Natural killer cell treated with Interleukin-12 subunit alpha and Interleukin-12 subunit beta and Interleukin-15 and Interleukin-18, amount 100 ng/mL, for 72 hours (primary cell): Measurements from ENCODE around the gene BCOR. TPM values are rescaled to one million over a fixed set of nuclear protein-coding genes. Genes with fewer than 3 reads are reported as not detected.

Experiments used
- ATAC-seq, 2 donors: fragments of 150-1000 bp; cut with Tn5 transposase in 1 of 2; sonication (Bioruptor Pico), chemical (Tn5 transposase) in 1 of 2; 2 replicates each; pipeline ENCODE4 v1.10.0; 2021
- DNase-seq: peaks from one replicate; pipeline ENCODE4 v3.0.0; 2022; ENCODE audit warnings: low spot score
- H3K27ac Mint-ChIP-seq, 2 donors: 1 replicate in 1 of 2; 2 replicates in 1 of 2; pipeline ENCODE4 v1.8.0; 2022; ENCODE audit warnings: mixed read lengths in 2 of 2, mild to moderate bottlenecking in 1 of 2, moderate library complexity in 1 of 2
- H3K27me3 Mint-ChIP-seq, 2 donors: 1 replicate in 1 of 2; 2 replicates in 1 of 2; pipeline ENCODE4 v1.8.0; 2022; ENCODE audit warnings: mixed read lengths in 2 of 2
- H3K36me3 Mint-ChIP-seq: one replicate; pipeline ENCODE4 v1.8.0; 2022; ENCODE audit warnings: mixed read lengths
- H3K4me1 Mint-ChIP-seq, 2 donors: 1 replicate in 1 of 2; 2 replicates in 1 of 2; pipeline ENCODE4 v1.8.0; 2022; ENCODE audit warnings: low read depth in 2 of 2, mixed read lengths in 2 of 2, mild to moderate bottlenecking in 1 of 2
- H3K4me3 Mint-ChIP-seq: one replicate; pipeline ENCODE4 v1.8.0; 2022; ENCODE audit warnings: mixed read lengths
- H3K9me3 Mint-ChIP-seq: 2 replicates; pipeline ENCODE4 v1.8.0; 2022; ENCODE audit warnings: mixed read lengths
- total RNA-seq, 2 donors: library from RNA; stranded (reverse); gene quantifications; one replicate each; pipeline ENCODE4 v1.2.3, GENCODE V29; 2022

Gene BCOR
- total RNA-seq, 2 donors from 2014 or later, result 52.3 to 56.7 TPM

- no peaks in the 10 kb centered on the region for H3K9me3 Mint-ChIP-seq
- peaks cover 41 to 44% of the 10 kb centered on the region in 2 donors for H3K4me1 Mint-ChIP-seq
- peaks cover 0 to 23% of the 10 kb centered on the region in 2 donors for H3K27me3 Mint-ChIP-seq
- H3K4me3 Mint-ChIP-seq, result no peak overlapping the region
- DNase-seq (no peak), ATAC-seq (peak; percentile 67 to 74)
- no peak overlapping the region for H3K27ac Mint-ChIP-seq
- no peaks in the 10 kb centered on the region for H3K36me3 Mint-ChIP-seq
Observed at GRCh38 chrX:40090050-40090804, 7.5 kb downstream of the BCOR start.

GRCh38 chrX:40088803-40089540 is 8.8 kb downstream of the BCOR start:
- H3K4me1 Mint-ChIP-seq, result peaks cover 41 to 42% of the 10 kb centered on the region in 2 donors
- no peaks in the 10 kb centered on the region for H3K9me3 Mint-ChIP-seq
- no peak for ATAC-seq

GRCh38 chrX:40088299-40088625 is 9.5 kb downstream of the BCOR start:
- Mint-ChIP-seq H3K27me3 (peaks cover 0 to 23% of the 10 kb centered on the region in 2 donors), H3K27ac (no peak overlapping the region), H3K9me3 (no peaks in the 10 kb centered on the region), H3K4me1 (peaks cover 37 to 38% of the 10 kb centered on the region in 2 donors), H3K36me3 (no peaks in the 10 kb centered on the region), H3K4me3 (no peak overlapping the region)
- DNase-seq (no peak), ATAC-seq (no peak)

More at GRCh38 chrX:40088803-40089540, 8.8 kb downstream of the BCOR start:
- no peak for DNase-seq
- Mint-ChIP-seq H3K4me3 (peak overlapping the region; percentile 63), H3K36me3 (no peaks in the 10 kb centered on the region), H3K27me3 (peaks cover 0 to 26% of the 10 kb centered on the region in 2 donors), H3K27ac (no peak overlapping the region)

- ATAC-seq (no peak), DNase-seq (no peak)
- Mint-ChIP-seq H3K4me1 (peaks cover 31 to 34% of the 10 kb centered on the region in 2 donors), H3K27me3 (peaks cover 0 to 20% of the 10 kb centered on the region in 2 donors), H3K4me3 (no peak overlapping the region), H3K36me3 (no peaks in the 10 kb centered on the region), H3K27ac (no peak overlapping the region), H3K9me3 (no peaks in the 10 kb centered on the region)
Observed at GRCh38 chrX:40087425-40088298, 10.1 kb downstream of the BCOR start.

- no peaks in the 10 kb centered on the region for H3K36me3 Mint-ChIP-seq
- H3K4me3 Mint-ChIP-seq, result no peak overlapping the region
- H3K27ac Mint-ChIP-seq, result no peak overlapping the region
- no peak for ATAC-seq
- DNase-seq, result no peak
- peaks cover 0 to 18% of the 10 kb centered on the region in 2 donors for H3K27me3 Mint-ChIP-seq
- peaks cover 28 to 37% of the 10 kb centered on the region in 2 donors for H3K4me1 Mint-ChIP-seq
- no peaks in the 10 kb centered on the region for H3K9me3 Mint-ChIP-seq
Observed at GRCh38 chrX:40086569-40087335, 11.0 kb downstream of the BCOR start.

GRCh38 chrX:40085714-40086113 is 12.0 kb downstream of the BCOR start:
- no peaks in the 10 kb centered on the region for H3K9me3 Mint-ChIP-seq
- DNase-seq (no peak), ATAC-seq (no peak)
- peaks cover 0 to 15% of the 10 kb centered on the region in 2 donors for H3K27me3 Mint-ChIP-seq
- no peak overlapping the region for H3K27ac Mint-ChIP-seq
- H3K4me1 Mint-ChIP-seq, result peaks cover 21 to 33% of the 10 kb centered on the region in 2 donors
- H3K36me3 Mint-ChIP-seq, result no peaks in the 10 kb centered on the region
- no peak overlapping the region for H3K4me3 Mint-ChIP-seq

- no peak overlapping the region for H3K4me3 Mint-ChIP-seq
- ATAC-seq (no peak), DNase-seq (no peak)
- peaks cover 0 to 15% of the 10 kb centered on the region in 2 donors for H3K27me3 Mint-ChIP-seq
- H3K9me3 Mint-ChIP-seq, result no peaks in the 10 kb centered on the region
- no peak overlapping the region for H3K27ac Mint-ChIP-seq
- H3K36me3 Mint-ChIP-seq, result no peaks in the 10 kb centered on the region
- H3K4me1 Mint-ChIP-seq, result peaks cover 20 to 36% of the 10 kb centered on the region in 2 donors
Observed at GRCh38 chrX:40085102-40085551, 12.6 kb downstream of the BCOR start.

GRCh38 chrX:40084471-40085101 is 13.2 kb downstream of the BCOR start:
- H3K36me3 Mint-ChIP-seq, result no peaks in the 10 kb centered on the region
- no peak for ATAC-seq
- H3K27ac Mint-ChIP-seq, result no peak overlapping the region

GRCh38 chrX:40083979-40084359 is 13.8 kb downstream of the BCOR start:
- ATAC-seq (no peak), DNase-seq (no peak)
- peaks cover 0 to 13% of the 10 kb centered on the region in 2 donors for H3K27me3 Mint-ChIP-seq
- H3K4me1 Mint-ChIP-seq, result peaks cover 15 to 36% of the 10 kb centered on the region in 2 donors
- no peaks in the 10 kb centered on the region for H3K9me3 Mint-ChIP-seq
- H3K27ac Mint-ChIP-seq, result no peak overlapping the region
- peak overlapping the region; percentile 52 for H3K4me3 Mint-ChIP-seq
- no peaks in the 10 kb centered on the region for H3K36me3 Mint-ChIP-seq

More at GRCh38 chrX:40084471-40085101, 13.2 kb downstream of the BCOR start:
- H3K4me3 Mint-ChIP-seq, result peak overlapping the region; percentile 52
- H3K4me1 Mint-ChIP-seq, result peaks cover 19 to 37% of the 10 kb centered on the region in 2 donors
- no peak for DNase-seq
- peaks cover 0 to 15% of the 10 kb centered on the region in 2 donors for H3K27me3 Mint-ChIP-seq
- H3K9me3 Mint-ChIP-seq, result no peaks in the 10 kb centered on the region

GRCh38 chrX:40083120-40083978 is 14.4 kb downstream of the BCOR start:
- Mint-ChIP-seq H3K9me3 (no peaks in the 10 kb centered on the region), H3K4me3 (peak overlapping the region; percentile 52), H3K27ac (no peak overlapping the region), H3K4me1 (peaks cover 15 to 33% of the 10 kb centered on the region in 2 donors), H3K27me3 (peaks cover 0 to 13% of the 10 kb centered on the region in 2 donors), H3K36me3 (no peaks in the 10 kb centered on the region)
- ATAC-seq (peak in 1 of 2 donors; percentile 54), DNase-seq (no peak)

GRCh38 chrX:40082447-40083119 is 15.2 kb downstream of the BCOR start:
- Mint-ChIP-seq H3K4me1 (peaks cover 15 to 33% of the 10 kb centered on the region in 2 donors), H3K27me3 (peaks cover 0 to 13% of the 10 kb centered on the region in 2 donors), H3K36me3 (no peaks in the 10 kb centered on the region), H3K27ac (no peak overlapping the region), H3K4me3 (peak overlapping the region; percentile 34), H3K9me3 (no peaks in the 10 kb centered on the region)
- ATAC-seq, result peak in 1 of 2 donors; percentile 50
- no peak for DNase-seq
